Peyer's patch (tissue), 4 donors: ENCODE data around the gene BTBD1.

Source experiments
- POLR2A ChIP-seq, 2 donors: fragments of 450-650 bp; IDR thresholded peaks; one replicate each; pipeline ENCODE4 v1.5.1; 2017; ENCODE audit warnings: antibody characterized with exemption in 2 of 2, mild to moderate bottlenecking in 2 of 2, moderate library complexity in 2 of 2
- TF ChIP-seq, protein P1 (sequence below), 6 experiments: fragments of 450-650 bp in 4 of 6; fragments of 200-600 bp in 2 of 6; sonication (generic) in 1 of 6; IDR thresholded peaks; one replicate each; pipeline ENCODE4 v1.5.1; 2017 to 2019; ENCODE audit warnings: antibody characterized with exemption in 6 of 6, mild to moderate bottlenecking in 3 of 6, moderate library complexity in 1 of 6

DNA sequence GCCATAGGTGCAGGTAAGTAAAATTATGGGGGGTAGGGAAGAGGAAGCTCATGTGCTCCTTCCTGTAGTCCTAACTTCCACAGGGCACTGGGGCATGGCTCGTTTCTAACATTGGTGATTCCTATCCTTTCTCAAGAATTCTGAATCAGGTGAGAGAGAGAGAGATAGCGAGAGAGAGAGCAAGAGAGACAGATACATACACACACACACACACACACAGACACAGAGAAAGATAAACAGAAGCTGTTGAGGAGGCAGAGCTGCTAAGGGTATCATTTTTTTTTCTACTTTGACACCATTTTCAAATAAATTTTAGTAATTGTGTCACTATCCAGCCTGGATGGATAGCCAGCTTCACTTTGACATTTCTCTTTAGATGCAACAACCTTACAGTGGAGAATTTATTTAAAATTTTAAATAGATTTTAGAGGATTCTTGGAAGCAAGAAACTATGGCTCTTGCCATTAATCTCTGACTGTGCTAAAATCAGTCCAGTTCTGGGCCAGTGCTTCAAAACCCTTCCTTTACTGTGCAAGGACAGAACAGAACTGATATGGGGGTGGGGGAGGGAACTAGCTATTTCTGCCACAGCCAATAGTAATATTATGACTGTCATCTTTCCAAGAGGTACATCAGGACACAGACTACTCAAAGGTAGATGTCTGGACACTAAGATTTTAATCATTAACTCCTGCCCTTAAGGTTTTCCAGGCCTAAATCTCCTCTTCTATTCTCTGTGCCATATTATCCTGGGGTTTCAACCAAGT, 95.7 kb downstream of the BTBD1 start:
- TF ChIP-seq, protein P1, sequence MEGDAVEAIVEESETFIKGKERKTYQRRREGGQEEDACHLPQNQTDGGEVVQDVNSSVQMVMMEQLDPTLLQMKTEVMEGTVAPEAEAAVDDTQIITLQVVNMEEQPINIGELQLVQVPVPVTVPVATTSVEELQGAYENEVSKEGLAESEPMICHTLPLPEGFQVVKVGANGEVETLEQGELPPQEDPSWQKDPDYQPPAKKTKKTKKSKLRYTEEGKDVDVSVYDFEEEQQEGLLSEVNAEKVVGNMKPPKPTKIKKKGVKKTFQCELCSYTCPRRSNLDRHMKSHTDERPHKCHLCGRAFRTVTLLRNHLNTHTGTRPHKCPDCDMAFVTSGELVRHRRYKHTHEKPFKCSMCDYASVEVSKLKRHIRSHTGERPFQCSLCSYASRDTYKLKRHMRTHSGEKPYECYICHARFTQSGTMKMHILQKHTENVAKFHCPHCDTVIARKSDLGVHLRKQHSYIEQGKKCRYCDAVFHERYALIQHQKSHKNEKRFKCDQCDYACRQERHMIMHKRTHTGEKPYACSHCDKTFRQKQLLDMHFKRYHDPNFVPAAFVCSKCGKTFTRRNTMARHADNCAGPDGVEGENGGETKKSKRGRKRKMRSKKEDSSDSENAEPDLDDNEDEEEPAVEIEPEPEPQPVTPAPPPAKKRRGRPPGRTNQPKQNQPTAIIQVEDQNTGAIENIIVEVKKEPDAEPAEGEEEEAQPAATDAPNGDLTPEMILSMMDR (IDR thresholded peaks at IDR 0.05) = no peak
- TF ChIP-seq POLR2A (IDR thresholded peaks at IDR 0.05) = no peak
